KMS-11 (cell line): ENCODE results near the gene FER.

Experiments
- H2AFZ ChIP-seq: fragments of 200-600 bp; sonication (generic); 2 replicates; pipeline ENCODE4 v1.6.1; 2016; ENCODE audit warnings: antibody characterized with exemption, mixed run types, low read depth
- H3K27ac ChIP-seq: fragments of 200-600 bp; sonication (generic); 2 replicates; pipeline ENCODE4 v1.6.1; 2016; ENCODE audit warnings: mild to moderate bottlenecking, mixed run types
- H3K27me3 ChIP-seq: fragments of 200-600 bp; sonication (generic); 2 replicates; pipeline ENCODE4 v1.6.1; 2017; ENCODE audit warnings: mild to moderate bottlenecking, low read depth, mixed run types, moderate library complexity; ENCODE audit not compliant: insufficient read depth
- H3K36me3 ChIP-seq: fragments of 200-600 bp; sonication (generic); 2 replicates; pipeline ENCODE4 v1.6.1; 2017; ENCODE audit warnings: mild to moderate bottlenecking, mixed run types; ENCODE audit not compliant: insufficient read depth
- H3K4me1 ChIP-seq: fragments of 200-600 bp; sonication (generic); 2 replicates; pipeline ENCODE4 v1.6.1; 2016; ENCODE audit warnings: mild to moderate bottlenecking, low read depth, mixed run types; ENCODE audit not compliant: poor library complexity, severe bottlenecking
- H3K4me2 ChIP-seq: fragments of 200-600 bp; sonication (generic); 2 replicates; pipeline ENCODE4 v1.7.0; 2016; ENCODE audit warnings: mild to moderate bottlenecking, mixed run types
- H3K4me3 ChIP-seq: fragments of 200-600 bp; sonication (generic); IDR thresholded peaks from 2 replicates; pipeline ENCODE4 v1.6.1; 2017; ENCODE audit warnings: low read depth, low read length, mixed read lengths; ENCODE audit not compliant: insufficient read depth
- H3K79me2 ChIP-seq: fragments of 200-600 bp; sonication (generic); 2 replicates; pipeline ENCODE4 v1.6.1; 2016; ENCODE audit warnings: low read depth, mixed run types; ENCODE audit not compliant: insufficient read depth
- H3K9ac ChIP-seq: fragments of 200-600 bp; sonication (generic); 2 replicates; pipeline ENCODE4 v1.6.1; 2016; ENCODE audit warnings: mild to moderate bottlenecking, mixed run types
- H4K20me1 ChIP-seq: fragments of 200-600 bp; sonication (generic); 2 replicates; pipeline ENCODE4 v1.6.1; 2016; ENCODE audit warnings: mild to moderate bottlenecking, mixed run types; ENCODE audit not compliant: insufficient read depth
- CTCF ChIP-seq: fragments of 200-600 bp; sonication (generic); conservative IDR thresholded peaks from 2 replicates; pipeline ENCODE4 v1.6.1; 2017; ENCODE audit warnings: low read depth, mild to moderate bottlenecking, antibody characterized with exemption, low read length, moderate library complexity, mixed read lengths

FER gene

DNA sequence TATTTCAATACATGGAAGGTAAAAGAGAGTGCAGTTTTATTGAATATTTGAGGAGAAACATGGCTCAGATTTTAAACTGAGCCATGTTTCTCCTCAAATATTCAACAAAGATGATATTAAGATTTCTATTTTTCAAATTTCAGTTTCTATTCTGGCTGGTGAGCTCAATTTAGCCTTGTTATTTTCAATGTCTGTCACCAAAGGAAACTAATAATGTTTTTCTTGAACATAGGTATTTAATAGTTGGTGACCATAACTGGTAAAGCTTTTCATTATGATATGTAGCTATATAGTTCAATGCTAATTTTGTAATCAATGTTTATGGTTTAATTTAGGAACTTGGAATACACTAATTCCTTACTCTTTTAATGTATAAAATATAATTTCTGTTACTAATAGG lies 177.4 kb downstream of the FER start:
- no peak for TF ChIP-seq CTCF
- H3K4me3 ChIP-seq, result peak overlapping the region; percentile 52
- H2AFZ ChIP-seq, result peak overlapping the region; percentile 68; the same call in 1 of the 2 replicates
- peak overlapping the region; percentile 49; the same call in 1 of the 2 replicates for H3K27ac ChIP-seq
- H3K27me3 ChIP-seq, result no peaks in the 10 kb centered on the region
- H4K20me1 ChIP-seq, result no peaks in the 10 kb centered on the region
- peaks cover 8% of the 10 kb centered on the region for H3K4me1 ChIP-seq
- H3K36me3 ChIP-seq, result no peaks in the 10 kb centered on the region
- peak overlapping the region; percentile 78 for H3K4me2 ChIP-seq
- H3K9ac ChIP-seq, result peak overlapping the region; percentile 59; the same call in 1 of the 2 replicates
- peaks cover 24% of the 10 kb centered on the region; the same call in 1 of the 2 replicates for H3K79me2 ChIP-seq

- TF ChIP-seq CTCF, result no peak
- H2AFZ ChIP-seq, result no peak overlapping the region
- no peak overlapping the region for H3K27ac ChIP-seq
- no peak overlapping the region for H3K4me3 ChIP-seq
- no peak overlapping the region for H3K4me2 ChIP-seq
- H4K20me1 ChIP-seq, result no peaks in the 10 kb centered on the region
- H3K9ac ChIP-seq, result no peak overlapping the region
- peaks cover 7% of the 10 kb centered on the region for H3K4me1 ChIP-seq
- H3K27me3 ChIP-seq, result no peaks in the 10 kb centered on the region
- peaks cover 21% of the 10 kb centered on the region; the same call in 1 of the 2 replicates for H3K79me2 ChIP-seq
- no peaks in the 10 kb centered on the region for H3K36me3 ChIP-seq
These were observed 182.4 kb downstream of the FER start for GRCh38 chr5:108930107-108930506.

- no peaks in the 10 kb centered on the region for H3K27me3 ChIP-seq
- no peak overlapping the region for H3K27ac ChIP-seq
- no peaks in the 10 kb centered on the region for H3K4me1 ChIP-seq
- no peak for TF ChIP-seq CTCF
- no peak overlapping the region for H3K4me2 ChIP-seq
- H4K20me1 ChIP-seq, result no peaks in the 10 kb centered on the region
- no peak overlapping the region for H3K9ac ChIP-seq
- no peaks in the 10 kb centered on the region for H3K36me3 ChIP-seq
- no peak overlapping the region for H2AFZ ChIP-seq
- H3K4me3 ChIP-seq, result no peak overlapping the region
- H3K79me2 ChIP-seq, result no peaks in the 10 kb centered on the region; the same call in 1 of the 2 replicates
These were observed 187.9 kb downstream of the FER start for GRCh38 chr5:108935611-108936010.

- Histone ChIP-seq H3K36me3 (no peaks in the 10 kb centered on the region), H3K4me1 (no peaks in the 10 kb centered on the region), H3K27me3 (no peaks in the 10 kb centered on the region), H3K79me2 (no peaks in the 10 kb centered on the region; the same call in 1 of the 2 replicates), H3K4me3 (no peak overlapping the region), H4K20me1 (no peaks in the 10 kb centered on the region), H3K4me2 (no peak overlapping the region), H3K9ac (no peak overlapping the region), H3K27ac (no peak overlapping the region), H2AFZ (no peak overlapping the region)
- TF ChIP-seq CTCF, result no peak
These were observed 189.5 kb downstream of the FER start for GRCh38 chr5:108937221-108937620.
